GM21619 (cell line): ENCODE measurements around the gene WSCD2.

Experiments used
- ATAC-seq: cut with Tn5 transposase; IDR thresholded peaks from one replicate; pipeline ENCODE4 v1.9.1; 2021; ENCODE audit not compliant: unreplicated experiment

WSCD2 gene

DNA sequence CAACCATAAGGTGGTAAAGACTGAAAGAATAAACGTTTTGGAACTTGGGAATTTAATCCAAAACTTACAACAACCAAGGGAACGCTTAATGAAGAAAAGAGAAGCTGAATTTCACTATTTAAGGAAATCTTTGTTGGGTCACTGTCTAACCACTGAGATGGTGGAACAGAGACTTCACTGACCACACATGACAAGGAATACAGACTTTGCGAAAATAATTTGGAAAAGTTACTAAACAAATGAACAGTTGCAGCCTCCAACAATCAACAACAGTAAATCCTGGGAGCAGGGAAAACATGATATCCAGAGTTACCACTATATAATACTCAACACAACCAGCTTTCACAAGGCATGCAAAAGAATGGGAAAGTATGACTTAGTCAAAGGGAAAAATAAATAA is 131.0 kb downstream of the WSCD2 start:
- no peak for ATAC-seq

DNA sequence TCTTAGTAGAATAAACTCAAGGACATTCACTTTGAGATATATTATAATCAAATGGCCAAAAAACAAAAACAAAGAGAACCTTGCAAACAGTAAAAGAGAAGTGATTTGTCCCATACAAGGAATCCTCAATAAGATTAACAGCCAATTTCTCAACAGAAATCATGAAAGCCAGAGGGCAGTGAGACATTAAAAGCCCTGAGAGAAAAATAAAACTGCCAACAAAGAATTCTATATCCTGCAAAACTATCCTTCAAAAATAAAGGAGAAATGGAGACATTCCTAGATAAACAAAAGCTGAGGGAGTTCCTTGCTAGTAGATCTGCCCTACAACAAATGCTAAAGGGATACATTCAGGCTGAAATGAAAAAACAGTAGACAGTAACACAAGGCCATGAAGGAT is 131.9 kb downstream of the WSCD2 start:
- ATAC-seq, result no peak

DNA sequence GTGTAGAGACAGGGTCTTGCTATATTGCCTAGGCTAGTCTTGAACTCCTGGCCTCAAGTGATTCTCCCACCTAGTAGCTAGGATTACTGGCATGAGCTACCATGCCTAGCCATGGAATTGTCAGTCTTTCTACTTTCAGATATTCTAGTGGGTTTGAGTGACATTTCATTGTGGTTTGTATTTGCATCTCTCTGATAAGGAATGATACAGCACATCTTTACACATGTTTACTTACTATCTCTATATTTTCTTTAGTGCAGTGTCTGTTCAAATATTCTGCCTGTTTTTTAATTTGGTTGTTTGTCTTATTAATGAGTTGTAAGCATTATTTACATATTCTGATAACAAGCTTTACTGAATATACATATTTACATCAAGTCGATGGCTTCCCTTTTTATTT is 136.4 kb downstream of the WSCD2 start:
- no peak for ATAC-seq

DNA sequence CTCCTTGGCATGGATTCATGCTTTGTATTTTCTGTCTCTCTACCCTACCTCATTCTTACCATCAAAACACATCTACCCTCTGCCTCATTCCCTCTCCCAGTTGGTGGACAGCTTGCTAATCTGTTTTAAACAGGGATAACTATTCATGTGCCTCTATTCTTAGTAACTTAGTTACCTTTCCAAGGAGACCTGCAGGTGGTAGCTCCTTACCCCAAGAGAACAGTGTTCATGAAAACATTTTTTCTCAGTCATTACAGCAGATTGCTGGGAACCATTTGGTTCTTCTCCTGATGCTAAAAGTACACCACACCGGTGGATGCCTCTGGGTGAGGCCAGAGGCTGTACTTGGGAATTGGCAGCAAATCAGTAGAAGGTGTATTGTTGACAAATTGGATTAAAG is 137.0 kb downstream of the WSCD2 start:
- no peak for ATAC-seq

DNA sequence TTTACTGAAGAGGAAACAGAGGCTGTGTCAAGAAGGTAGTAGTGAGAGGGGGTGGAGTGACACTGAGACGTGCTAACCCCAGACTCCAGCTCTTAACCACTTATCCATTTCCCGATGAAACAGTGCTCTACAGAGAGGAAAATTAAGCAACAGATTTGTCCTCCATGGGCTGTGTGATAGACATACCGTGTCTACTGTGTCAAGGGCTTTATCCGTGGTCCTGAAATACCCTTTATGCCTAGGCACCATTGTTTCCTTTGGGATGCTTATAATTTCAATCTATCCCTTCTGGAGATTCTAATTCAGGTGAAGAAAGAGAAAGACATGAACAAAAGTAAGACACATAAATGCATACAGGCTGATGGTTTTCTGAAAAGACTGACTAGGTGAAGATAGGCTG is 138.4 kb downstream of the WSCD2 start:
- ATAC-seq, result no peak

DNA sequence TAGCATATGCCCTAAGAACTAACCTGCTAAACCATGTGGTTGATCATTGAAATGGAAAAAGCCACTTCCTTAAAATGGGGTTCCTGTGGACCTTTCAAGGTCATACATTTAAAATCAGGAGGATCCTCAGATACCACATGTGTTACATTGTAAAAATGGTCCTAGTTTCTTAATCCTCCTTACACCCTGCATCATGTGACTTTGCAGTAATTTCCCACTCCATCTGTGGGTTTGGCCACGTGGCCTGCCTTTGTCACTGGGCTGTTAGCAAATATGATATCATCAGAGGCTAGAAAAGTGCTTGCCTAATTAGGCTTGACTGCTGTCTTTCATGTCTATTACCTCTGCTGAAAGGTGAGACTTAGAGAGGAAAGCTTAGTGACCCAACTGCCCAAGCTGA is 139.3 kb downstream of the WSCD2 start:
- no peak for ATAC-seq

DNA sequence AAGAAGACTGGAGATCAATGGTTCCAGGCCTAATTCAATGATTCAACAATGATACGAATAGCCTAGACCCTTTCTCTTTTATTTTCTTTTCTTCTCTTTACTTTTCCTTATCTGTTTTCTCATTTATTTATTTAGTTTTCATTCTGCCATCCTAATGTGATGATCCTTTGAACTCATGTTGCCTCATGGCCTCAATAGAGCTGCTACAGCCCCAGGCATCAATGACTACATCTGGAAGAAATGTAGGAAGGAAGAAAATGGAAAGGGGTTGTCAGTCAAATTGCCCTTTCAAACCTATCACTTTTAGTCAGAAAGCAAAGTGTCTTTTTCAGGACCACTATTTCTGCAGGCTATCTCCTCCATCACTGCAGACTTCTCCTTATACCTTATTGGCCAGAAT is 140.1 kb downstream of the WSCD2 start:
- no peak for ATAC-seq

DNA sequence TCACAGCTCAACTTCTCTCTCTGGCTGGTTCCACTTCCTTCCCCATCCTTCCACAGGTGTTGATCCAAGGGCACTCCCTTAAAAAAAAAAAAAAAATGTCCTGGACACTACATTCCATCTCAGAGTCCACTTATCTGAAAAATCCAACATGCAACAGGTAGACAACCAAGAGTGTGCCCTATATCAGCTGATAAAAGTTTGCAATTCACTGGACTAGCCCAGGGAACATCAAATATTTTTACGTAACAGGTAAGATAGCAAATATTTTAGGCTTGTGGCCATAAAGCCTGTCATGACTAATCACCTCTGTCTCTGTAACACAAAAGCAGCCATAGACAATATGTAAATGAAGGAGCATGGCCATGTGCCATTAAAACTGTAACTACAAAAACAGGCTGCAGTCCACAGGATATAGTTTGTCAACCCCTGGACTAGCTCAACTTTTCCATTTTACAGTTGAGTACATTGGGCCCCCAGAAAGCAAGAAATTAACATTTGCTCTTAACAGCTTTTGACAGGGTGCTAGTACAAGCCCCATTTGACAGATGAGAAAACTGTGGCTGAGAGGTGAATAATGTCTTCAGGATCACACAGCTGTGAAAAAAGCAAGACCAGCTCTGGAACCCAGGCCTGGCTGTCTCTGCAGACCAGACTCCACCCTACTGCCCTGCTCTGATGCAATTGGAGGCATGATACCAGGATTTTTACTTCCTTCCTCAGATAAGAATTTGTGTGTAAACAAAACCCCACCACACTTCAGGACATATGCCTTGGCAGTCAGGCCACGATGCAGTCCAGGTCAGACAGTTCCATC is 141.2 kb downstream of the WSCD2 start:
- no peak for ATAC-seq

DNA sequence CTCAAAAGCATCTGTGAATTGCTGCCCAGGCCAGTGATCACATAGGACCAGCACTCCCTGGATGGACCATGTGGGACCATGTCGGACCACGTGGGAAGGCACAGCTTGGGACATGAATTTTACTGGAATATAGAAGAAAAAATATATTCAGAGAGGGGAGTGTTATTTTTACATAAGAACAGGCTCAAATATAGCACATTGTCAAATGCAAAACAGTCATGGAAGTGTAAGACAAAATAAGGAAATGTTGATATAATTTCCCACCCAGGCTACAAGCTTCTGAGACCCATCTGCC is 141.7 kb downstream of the WSCD2 start:
- no peak for ATAC-seq

DNA sequence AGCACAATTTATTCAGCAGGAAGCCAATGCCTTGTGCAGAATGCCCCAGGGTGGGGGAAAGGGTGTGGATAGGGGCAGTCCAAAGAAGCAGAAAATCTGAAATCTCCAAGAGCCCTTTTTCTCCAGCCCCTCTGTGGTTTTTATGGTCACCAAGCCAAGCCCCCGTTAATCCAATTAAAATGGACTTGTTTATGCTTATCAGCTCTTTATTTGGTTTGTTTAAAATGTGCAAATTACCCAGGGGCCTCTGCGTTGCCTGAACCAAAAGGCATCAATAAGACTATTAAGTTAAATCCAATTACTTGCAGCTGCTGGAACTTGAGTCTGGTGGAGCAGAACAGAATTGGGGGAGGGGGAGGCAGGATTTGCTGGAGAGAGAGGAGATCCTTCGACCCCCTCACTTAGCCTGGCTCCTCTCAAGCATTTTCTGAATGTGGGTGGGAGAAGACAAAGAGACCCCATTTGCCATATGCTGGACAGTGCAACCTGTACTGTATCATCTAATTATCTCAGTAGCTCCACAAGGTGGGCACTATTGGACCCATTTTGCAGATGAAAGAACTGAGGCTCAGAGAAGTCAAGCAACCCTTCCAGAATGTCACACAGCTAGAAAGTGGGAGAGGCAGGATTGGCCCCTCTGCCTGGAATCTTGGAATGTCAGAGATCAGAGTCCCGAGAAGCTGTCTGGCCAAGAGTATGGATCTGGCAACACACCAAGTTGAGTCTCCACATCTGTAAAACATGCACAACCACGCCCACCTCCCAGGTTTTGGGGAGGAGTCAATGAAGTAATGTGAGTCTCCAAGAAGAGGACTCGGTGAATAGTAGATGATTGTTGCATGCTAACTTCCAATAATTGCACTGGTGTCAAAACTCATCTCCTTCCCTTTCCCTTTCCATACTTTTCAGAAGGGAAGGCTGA is 143.1 kb downstream of the WSCD2 start:
- ATAC-seq, result no peak

DNA sequence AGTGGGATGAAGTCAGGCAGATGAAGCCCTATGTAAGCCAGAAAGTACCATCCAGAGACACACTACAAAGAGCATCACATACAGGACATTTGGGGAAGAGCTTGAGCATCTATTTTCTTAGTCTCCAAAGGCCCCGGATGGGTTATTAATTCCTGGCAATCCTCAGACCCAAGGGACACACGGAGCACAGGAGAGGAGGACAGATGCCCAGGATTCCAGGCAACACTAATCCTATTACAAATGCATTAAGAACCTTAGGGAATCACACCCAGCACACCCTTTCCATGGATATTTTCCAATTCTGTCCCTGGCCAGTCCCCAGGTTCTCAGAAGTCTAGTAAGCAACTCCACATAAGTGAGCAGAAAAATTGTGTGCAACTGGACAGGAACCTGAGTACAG is 144.1 kb downstream of the WSCD2 start:
- no peak for ATAC-seq

DNA sequence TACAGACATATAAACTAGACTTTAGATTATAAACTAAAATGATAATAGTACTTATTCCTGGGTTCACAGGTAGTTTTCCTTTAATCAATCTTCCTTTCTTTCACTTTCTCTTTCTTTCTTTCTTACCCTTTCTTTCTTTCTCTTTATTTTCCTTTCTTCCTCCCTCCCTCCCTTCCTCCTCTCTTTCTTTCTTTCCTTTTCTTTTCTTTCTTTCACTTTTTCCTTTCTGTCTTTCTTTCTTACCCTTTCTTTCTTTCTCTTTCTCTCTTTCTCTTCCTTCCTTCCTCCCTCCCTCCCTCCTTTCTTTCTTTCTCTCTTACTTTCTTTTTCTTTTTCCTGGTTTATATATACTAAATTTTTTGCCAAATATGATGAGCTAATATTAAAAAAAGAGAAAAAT is 148.5 kb downstream of the WSCD2 start:
- no peak for ATAC-seq

DNA sequence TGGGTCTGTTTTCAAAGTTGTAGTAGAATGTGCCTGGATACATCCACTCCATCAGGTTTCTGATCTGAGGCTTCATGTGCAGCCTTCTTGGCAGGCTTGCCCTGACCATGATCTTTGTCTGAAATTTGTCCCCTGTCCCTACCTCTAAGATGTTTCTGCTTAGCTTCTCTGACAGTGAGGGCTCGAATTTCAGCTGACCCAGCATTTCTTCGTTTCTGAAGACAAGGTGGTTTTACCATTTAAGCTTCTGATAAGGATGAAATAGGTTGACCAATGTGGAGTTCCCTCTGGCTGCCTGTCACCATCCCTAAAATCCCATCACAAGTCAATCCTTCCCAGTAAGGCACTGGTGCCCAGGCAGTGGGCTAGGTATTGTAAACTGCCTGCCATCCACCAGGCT is 153.1 kb downstream of the WSCD2 start:
- no peak for ATAC-seq

DNA sequence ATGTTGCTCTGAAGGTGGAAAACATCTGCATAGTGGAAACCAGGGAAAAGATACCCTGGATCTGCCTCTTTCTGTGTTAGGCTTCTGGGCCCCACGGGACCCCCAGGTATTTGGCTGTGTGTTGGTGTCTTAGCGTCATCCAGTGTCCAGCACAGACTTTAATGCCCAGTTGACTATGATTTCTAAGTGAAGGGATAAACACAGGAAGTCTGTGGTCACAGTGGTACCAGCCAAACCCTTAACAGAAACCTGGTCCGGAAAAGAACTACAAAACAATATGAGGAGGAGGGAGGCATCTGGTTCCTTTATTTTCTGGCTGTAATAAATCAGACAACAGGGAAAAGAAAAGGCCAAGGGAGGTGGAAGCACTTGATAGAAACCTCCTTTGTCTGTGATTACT is 153.6 kb downstream of the WSCD2 start:
- no peak for ATAC-seq

DNA sequence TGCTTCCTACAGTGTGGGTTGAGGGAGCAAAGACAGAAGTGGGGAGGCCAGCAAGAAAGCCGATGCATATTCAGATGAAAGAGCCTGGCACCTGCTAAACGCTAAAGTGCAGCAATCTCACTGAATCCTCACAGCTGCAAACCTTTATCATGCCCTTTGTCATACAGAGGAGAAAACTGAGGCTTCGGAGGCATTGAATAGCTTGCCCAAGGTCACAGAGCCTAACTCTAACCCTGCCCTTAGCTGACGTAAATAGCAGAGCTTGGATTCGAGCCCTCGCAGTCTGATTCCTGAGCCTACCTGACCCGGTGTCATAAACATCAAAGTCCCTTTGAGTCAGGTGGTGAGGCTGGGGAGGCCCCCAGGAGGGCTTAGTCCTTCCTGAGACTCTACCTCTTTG is 155.1 kb downstream of the WSCD2 start:
- no peak for ATAC-seq

DNA sequence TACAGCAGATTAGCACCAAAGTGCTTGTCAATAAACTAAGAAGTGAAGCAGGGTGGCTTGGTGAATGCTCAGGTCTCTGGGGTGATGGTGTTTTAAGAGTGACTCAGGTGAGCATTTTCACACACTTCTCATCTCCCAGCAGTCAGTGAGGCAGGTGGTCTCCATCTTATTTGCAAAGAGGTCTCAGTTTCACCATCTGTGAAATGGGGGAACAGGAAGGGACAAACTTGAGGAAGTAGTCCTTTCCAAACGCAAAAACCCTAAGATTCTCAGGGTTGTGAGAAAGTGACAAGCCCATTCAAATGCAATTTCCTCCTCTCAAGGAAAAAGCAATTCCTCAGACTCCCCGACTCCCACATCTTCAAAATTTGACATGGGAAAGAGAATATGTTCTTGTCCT is 155.9 kb downstream of the WSCD2 start:
- no peak for ATAC-seq

DNA sequence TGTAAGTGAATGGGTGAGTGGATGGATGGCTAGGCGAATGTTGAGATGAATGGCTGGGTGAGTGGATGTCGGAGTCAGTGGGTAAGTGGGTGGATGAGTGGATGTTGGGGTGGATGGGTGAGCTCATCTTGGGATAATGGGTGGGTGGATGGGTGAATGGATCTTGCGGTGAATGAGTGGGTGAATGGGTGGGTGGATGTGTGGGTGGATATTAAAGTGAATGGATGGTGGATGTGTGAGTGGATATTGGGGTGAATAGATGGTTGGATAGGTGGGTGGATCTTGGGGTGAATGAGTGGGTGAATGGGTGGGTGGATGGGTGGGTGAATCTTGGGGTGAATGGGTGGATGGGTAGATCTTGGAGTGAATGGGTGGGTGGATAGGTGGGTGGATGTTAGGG is 158.1 kb downstream of the WSCD2 start:
- no peak for ATAC-seq

DNA sequence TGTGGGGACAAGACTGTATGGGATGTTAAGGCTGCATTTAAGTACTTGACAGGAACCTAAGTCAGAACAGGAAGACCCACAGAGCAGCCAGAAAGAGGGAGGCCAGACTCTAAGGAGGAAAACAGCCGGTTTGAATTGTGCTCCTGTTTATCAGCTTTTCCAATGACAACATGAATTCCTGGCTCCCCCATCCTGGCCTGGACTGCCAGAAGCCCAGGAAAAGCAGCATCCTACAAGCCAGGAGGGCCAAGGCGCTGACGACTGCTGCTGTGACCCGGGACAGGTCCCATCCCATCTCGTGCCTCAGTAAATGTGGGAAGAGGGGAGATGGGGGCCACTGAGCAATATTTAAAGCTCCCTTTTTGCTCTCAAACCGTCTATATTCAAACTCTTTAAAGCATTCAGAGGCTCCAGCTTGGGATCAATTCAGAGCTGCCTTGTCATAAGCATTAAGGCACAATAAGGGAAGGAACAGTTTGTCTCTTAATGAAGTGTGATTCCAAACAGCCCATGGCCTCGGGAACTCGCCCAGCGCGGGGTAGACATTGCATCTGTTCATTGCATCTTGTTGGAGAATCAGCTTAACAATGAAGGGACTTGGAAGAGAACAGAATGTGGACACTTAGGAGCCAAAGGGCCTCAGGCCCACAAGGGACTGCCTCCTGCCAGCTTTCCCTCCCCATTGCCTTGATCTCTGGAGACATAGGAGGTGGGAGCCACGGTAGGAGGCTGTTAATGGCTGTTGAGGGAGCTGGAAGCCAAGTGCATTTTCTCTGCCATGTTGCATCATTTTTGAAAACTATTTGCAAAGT is 160.5 kb downstream of the WSCD2 start:
- ATAC-seq, result no peak

DNA sequence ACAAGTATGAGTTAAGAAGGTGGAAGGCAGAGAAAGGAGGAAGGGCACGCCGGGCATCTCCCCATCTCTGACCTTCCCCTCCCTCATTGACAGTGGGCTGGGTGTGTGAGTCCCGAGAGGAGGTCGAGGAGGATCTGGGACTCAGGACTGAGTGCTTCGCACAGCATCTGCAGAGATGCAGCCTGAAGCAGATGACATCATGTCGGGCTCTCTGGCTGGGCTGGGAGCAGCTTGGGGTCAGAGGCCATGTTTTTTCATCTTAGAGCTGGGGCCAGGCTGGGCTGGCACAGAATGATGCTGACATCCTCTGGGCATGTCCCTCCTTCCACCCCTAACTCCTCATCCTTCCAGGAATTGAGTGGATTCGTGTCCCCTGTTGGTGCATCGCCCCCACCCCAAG is 166.6 kb downstream of the WSCD2 start:
- no peak for ATAC-seq

DNA sequence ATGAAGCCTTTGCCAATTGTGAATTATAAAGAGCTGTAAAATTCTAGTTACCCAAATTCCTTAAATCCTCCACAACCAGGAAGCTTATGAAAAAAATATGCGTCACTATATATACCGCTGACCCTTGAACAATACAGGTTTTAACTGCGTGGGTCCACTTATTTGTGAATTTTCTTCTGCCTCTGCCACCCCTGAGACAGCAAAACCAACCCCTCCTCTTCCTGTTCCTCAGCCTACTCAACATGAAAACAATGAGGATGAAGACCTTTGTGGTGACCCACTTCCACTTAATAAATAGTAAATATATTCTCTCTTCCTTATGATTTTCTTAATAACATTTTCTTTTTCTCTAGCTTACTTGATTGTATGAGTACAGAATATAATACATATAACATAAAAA is 167.9 kb downstream of the WSCD2 start:
- ATAC-seq, result no peak

DNA sequence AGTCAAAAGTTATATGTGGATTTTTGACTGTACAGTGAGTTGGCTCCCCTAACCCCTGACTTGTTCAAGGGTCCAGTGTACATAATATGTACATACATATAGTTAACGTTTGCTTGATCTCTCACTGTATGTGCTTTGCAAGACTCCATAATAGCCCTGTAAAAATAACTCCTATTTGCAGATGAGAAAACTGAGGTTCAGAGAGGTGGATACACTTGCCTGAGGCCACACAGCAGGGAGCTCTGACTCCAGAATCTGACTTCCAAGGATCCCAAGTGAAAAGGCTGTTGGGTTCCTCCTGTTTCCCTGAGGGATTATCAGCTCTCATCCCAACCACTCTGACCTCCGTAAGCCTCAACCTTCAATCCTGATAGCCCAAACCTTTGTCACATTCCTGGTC is 168.3 kb downstream of the WSCD2 start:
- no peak for ATAC-seq
